Calu3 (cell line): ENCODE measurements around the gene THAP12. TPM values are rescaled to one million over a fixed set of nuclear protein-coding genes. Genes with fewer than 3 reads are reported as not detected.
A peak's percentile ranks its signal among the peaks of the same experiment; 100 is the strongest.

Experiments used
- BruUV-seq: library from RNA; stranded (reverse); fragments of 400-500 nt; replicated peaks from 2 replicates; lab custom pipeline; 2021; lab: Mats Ljungman, UMichigan
- CTCF ChIA-PET: fragments of 300-600 bp; sonication (Branson Sonifier 250); formaldehyde crosslinking; loops from one replicate; lab custom pipeline; 2022; ENCODE audit warnings: antibody characterized with exemption; lab: Charles Lee
- DNase-seq: peaks from one replicate; pipeline ENCODE4 v3.0.0; 2022
- H3K27ac Mint-ChIP-seq: one replicate; pipeline ENCODE4 v1.8.0; 2022; ENCODE audit warnings: mixed read lengths; ENCODE audit not compliant: unreplicated experiment
- H3K27me3 Mint-ChIP-seq: one replicate; pipeline ENCODE4 v1.8.0; 2022; ENCODE audit warnings: mixed read lengths; ENCODE audit not compliant: unreplicated experiment
- H3K36me3 Mint-ChIP-seq: one replicate; pipeline ENCODE4 v1.8.0; 2022; ENCODE audit warnings: mild to moderate bottlenecking, moderate library complexity, mixed read lengths; ENCODE audit not compliant: insufficient read depth, unreplicated experiment
- H3K4me1 Mint-ChIP-seq: one replicate; pipeline ENCODE4 v1.8.0; 2022; ENCODE audit warnings: mild to moderate bottlenecking, low read depth, mixed read lengths; ENCODE audit not compliant: unreplicated experiment
- H3K4me3 Mint-ChIP-seq: one replicate; pipeline ENCODE4 v1.8.0; 2022; ENCODE audit warnings: mild to moderate bottlenecking, low read depth, moderate library complexity, mixed read lengths; ENCODE audit not compliant: unreplicated experiment
- H3K9me3 Mint-ChIP-seq: one replicate; pipeline ENCODE4 v1.8.0; 2022; ENCODE audit warnings: low read depth, mixed read lengths; ENCODE audit not compliant: unreplicated experiment
- intact Hi-C: fragments of 100-400 bp; cut with micrococcal nuclease; formaldehyde crosslinking; loops from one replicate; pipeline ENCODE4 v1.10.0; 2022; ENCODE audit not compliant: unreplicated experiment
- total RNA-seq: library from RNA; stranded (reverse); gene quantifications from 2 replicates; pipeline ENCODE4 v1.2.3, GENCODE V29; 2022
- TF ChIP-seq, protein P1 (sequence below): fragments of 200-600 bp; IDR thresholded peaks from one replicate; pipeline ENCODE4 v1.8.0; 2022; ENCODE audit warnings: antibody characterized with exemption; ENCODE audit not compliant: unreplicated experiment

THAP12 gene
- total RNA-seq, 1 experiment from 2014 or later = 49.2 TPM

DNA sequence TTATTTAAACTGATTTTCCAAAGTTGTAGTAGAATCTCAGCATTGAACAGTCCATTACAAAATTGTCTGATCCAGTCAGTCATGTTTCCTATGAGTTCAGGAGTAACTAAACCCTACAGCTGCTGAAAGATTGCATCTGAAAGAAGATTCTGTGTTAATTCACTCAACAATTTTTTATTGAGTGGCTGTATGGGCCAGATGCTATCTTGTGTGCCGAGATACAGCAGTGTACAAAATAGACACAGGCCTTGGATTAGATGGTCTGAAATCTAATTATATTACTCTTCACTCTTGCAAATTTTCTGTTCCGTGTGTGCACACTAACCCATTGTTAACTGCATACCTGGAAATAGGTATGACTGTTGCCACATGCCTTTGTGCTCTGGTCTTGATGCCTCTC lies 7.5 kb upstream of the THAP12 start:
- TF ChIP-seq, protein P1, sequence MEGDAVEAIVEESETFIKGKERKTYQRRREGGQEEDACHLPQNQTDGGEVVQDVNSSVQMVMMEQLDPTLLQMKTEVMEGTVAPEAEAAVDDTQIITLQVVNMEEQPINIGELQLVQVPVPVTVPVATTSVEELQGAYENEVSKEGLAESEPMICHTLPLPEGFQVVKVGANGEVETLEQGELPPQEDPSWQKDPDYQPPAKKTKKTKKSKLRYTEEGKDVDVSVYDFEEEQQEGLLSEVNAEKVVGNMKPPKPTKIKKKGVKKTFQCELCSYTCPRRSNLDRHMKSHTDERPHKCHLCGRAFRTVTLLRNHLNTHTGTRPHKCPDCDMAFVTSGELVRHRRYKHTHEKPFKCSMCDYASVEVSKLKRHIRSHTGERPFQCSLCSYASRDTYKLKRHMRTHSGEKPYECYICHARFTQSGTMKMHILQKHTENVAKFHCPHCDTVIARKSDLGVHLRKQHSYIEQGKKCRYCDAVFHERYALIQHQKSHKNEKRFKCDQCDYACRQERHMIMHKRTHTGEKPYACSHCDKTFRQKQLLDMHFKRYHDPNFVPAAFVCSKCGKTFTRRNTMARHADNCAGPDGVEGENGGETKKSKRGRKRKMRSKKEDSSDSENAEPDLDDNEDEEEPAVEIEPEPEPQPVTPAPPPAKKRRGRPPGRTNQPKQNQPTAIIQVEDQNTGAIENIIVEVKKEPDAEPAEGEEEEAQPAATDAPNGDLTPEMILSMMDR = no peak
- no TSS peak for BruUV-seq
- no peaks in the 10 kb centered on the region for H3K36me3 Mint-ChIP-seq
- H3K4me3 Mint-ChIP-seq = no peak overlapping the region
- no peaks in the 10 kb centered on the region for H3K4me1 Mint-ChIP-seq
- no peaks in the 10 kb centered on the region for H3K9me3 Mint-ChIP-seq
- CTCF ChIA-PET = no interaction called here
- intact Hi-C loops = no loop called here
- H3K27ac Mint-ChIP-seq = no peak overlapping the region
- DNase-seq = no peak
- H3K27me3 Mint-ChIP-seq = no peaks in the 10 kb centered on the region

DNA sequence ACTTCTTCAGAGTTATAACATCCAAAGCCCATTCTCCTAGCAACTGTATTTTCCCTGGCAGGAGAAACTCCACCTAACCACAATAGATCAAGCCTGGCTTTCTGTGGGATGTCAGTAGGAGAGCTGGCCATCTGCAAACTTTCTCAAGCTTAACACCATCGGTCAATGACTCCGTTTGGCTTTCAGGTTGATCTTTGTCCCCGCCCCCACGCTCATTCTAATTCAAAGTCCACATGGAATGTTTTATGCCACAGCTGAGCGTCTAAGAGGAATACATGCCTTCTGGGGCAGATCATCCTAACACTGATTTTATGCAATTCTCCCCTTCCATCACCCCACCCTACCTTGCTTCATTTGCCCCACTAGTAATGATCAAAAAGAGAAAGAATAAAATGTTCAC lies 5.0 kb upstream of the THAP12 start:
- CTCF ChIA-PET = no interaction called here

DNA sequence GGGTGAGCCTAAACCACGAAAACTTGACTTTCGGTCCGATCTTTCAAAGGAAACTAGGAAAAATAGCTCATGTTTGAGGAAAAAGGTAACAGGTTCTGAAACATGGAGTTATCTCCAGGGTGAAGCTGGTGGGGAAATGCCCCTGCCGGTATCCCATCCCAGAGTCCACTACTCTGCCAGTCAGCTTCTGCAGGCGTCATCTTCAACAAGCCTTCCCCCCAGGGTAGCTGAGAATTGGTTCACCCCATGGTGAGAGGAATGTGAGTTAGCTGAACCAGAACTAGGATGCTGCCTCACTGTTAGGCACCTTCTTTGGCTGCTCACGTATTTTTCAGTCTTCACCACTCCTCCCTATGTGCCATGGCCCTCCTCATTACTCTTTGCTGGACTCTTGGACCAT lies 1.3 kb upstream of the THAP12 start:
- DNase-seq = no peak
- Mint-ChIP-seq H3K4me1 (peaks cover 28% of the 10 kb centered on the region), H3K27ac (no peak overlapping the region), H3K9me3 (no peaks in the 10 kb centered on the region), H3K36me3 (peaks cover 25% of the 10 kb centered on the region), H3K27me3 (no peaks in the 10 kb centered on the region), H3K4me3 (peak overlapping the region; percentile 93)
- CTCF ChIA-PET = no interaction called here
- intact Hi-C loops = no loop called here
- TF ChIP-seq, protein P1 = no peak
- BruUV-seq = no TSS peak

More for the DNA sequence above, 5.0 kb upstream of the THAP12 start:
- Mint-ChIP-seq H3K27me3 (no peaks in the 10 kb centered on the region), H3K4me3 (no peak overlapping the region), H3K9me3 (no peaks in the 10 kb centered on the region), H3K4me1 (peaks cover 16% of the 10 kb centered on the region), H3K27ac (no peak overlapping the region), H3K36me3 (peaks cover 10% of the 10 kb centered on the region)
- TF ChIP-seq, protein P1 = no peak
- no peak for DNase-seq
- no TSS peak for BruUV-seq
- intact Hi-C loops = no loop called here

DNA sequence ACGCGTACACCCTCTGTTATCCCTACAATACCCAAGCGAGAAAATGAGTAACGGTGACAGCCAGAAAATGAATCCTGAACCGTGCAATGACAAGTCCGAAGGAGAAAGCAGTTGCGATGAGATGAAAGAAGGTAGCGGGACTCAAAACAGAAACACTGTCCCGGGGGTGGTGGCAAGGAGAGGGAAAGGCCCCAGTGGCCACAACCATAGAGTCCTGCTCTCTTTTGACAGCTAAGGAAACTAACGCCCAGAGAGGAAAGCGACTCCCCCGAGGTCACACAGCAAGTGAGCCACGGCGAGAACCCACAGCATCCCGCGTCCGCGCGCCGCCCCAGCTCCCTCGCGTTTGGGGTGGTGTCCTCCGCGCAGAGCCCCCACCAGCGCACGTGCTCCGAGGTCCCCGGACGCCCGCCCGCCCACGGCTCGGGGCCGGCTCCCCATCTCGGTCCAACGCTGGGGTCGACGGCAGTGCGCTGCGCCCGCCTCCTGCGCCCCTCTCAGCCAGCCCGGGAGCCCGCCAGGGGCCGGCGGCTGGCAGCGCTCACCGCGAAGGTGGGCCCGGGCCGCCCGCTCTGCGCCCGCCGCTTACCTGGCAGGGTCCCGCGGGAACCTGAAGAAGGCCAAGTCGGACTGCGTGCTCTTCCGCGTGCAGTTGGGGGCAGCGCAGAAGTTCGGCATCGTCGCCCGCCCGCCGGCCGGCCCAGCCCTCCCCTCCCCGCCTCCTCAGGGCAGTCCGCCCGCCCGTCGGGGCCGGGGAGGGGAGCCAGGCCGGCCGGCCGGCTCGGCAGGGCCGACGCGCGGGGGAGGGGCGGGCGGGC lies 564 bp downstream of the THAP12 start:
- no peaks in the 10 kb centered on the region for H3K27me3 Mint-ChIP-seq
- peak overlapping the region; percentile 83 for H3K27ac Mint-ChIP-seq
- peak; percentile 4 for DNase-seq
- intact Hi-C loops = no loop called here
- BruUV-seq = no TSS peak
- no peaks in the 10 kb centered on the region for H3K9me3 Mint-ChIP-seq
- TF ChIP-seq, protein P1 = no peak
- peaks cover 28% of the 10 kb centered on the region for H3K4me1 Mint-ChIP-seq
- peaks cover 25% of the 10 kb centered on the region for H3K36me3 Mint-ChIP-seq
- H3K4me3 Mint-ChIP-seq = peak overlapping the region; percentile 93
- CTCF ChIA-PET = interaction anchor here (0.7 kb wide), 1 partner anchor 61 kb away, joined by 6 read pairs; no protein-coding TSS in a partner anchor
